ENCODE results near the gene LTN1. TPM values are rescaled to one million over a fixed set of nuclear protein-coding genes. Genes with fewer than 3 reads are reported as not detected.

Gene LTN1
- total RNA-seq, 2 donors from 2014 or later = 33.0 to 42.3 TPM

DNA sequence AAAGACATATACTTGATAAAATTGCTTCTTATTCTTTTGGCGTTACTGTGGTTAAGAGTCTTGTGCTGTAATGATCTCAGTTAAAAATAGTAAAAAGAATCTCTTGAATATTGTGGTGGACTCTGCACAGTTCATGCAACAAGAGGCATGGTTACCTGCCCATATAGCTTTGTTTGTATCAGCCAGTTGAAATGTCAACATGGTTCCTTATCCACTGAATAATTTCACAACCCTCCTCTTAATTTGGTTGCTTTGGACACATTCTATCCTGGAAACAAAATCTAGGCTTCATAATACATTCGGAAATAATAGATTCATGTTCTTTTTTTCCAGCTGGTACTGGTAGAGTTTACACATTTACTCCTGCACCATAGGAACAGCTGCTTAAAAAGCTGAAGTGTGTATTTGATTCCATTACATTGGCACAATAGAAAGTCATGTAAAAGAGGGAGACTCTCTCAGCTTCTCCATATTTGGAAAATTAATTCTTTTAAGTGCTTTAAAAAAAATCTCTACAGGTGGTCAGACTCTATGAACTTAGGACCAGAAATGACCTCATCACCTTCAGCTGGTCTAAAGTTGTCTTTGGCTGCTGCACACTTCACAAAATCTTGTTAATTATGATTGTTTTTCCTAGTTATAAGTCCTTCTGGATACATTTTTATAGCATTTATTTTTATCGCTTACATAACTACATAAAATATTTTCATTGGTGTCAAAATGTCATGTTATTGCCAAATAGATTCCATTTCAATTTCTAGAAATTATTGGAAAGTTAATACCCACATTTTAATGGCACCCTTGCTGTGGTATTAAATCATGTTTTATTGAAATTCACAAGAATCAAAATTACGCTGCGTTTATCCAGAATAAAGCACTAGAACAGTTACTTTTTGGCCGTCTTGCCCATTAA lies 100.2 kb downstream of the LTN1 start:
- H3K4me1 Mint-ChIP-seq = no peaks in the 10 kb centered on the region
- H3K9me3 Mint-ChIP-seq = no peaks in the 10 kb centered on the region
- no peak overlapping the region for H3K4me3 Mint-ChIP-seq
- no peak overlapping the region for H3K27ac Mint-ChIP-seq
- H3K27me3 Mint-ChIP-seq = no peaks in the 10 kb centered on the region
- no peak for ATAC-seq (replicated peaks)
- no peaks in the 10 kb centered on the region for H3K36me3 Mint-ChIP-seq (ENCODE audit: low read depth)

DNA sequence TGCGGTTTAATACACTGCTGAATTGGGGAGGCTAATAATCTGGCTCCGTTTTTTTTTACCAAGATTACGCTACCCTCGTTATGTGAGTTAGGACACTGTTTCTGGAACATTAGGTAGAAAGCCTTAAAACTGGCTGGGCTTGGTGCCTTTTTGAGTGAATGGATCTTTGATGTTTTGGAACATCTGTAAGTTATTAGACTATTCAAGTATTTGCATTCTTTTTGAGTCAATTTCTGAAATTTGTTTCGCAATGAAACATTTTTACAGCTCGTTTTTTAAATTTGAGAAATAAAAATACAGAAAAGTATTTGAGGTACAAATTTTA lies 106.9 kb downstream of the LTN1 start:
- Mint-ChIP-seq H3K27ac (peak overlapping the region; percentile 95), H3K27me3 (no peaks in the 10 kb centered on the region), H3K4me1 (peaks cover 5% of the 10 kb centered on the region), H3K36me3 (ENCODE audit: low read depth) (peaks cover 27% of the 10 kb centered on the region), H3K9me3 (no peaks in the 10 kb centered on the region), H3K4me3 (peak overlapping the region; percentile 88)
- ATAC-seq (replicated peaks) = no peak

DNA sequence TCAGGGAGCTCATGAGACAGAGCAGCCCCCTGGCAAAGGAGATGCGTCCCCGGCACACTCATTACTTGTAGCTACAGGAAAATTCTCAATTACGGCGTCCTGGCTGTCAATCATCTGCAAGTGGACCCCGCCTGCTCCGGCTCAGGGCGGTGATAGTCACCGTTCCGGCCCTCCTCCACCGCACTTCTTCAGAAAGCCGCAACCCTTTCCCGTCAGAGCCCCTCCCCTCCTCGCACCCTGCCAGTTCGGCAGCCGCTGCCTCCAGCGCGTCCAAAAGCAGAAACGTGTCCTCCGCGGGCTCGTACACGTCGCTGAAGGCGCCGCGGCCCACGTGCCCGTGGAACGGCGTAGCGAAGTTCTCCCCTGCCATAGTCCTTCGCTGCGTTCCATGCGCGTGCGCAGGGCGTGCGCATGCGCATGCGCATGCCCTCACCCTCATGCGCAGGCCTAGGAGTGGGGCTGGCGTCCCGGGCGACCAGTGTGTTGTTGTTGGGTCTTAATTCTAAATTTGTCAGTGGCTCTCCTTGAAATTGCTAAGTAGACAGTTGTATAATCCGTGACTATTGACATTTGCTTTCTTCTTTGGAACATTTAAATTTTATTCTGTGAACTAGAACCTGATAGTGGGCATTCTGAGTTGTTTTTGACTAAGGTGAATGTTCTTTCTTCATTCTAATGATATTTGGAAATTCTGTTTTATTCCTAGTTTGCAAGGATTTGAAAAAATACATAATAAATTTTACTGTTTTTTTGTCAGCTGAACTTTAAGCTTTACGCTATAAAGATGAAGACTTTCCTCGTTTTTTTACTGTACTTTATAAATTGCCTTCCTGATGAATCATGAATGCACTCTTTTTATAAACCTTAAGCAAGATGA lies 107.5 kb downstream of the LTN1 start:
- peak overlapping the region; percentile 95 for H3K27ac Mint-ChIP-seq
- peak overlapping the region; percentile 88 for H3K4me3 Mint-ChIP-seq
- peaks cover 5% of the 10 kb centered on the region for H3K4me1 Mint-ChIP-seq
- no peaks in the 10 kb centered on the region for H3K27me3 Mint-ChIP-seq
- no peaks in the 10 kb centered on the region for H3K9me3 Mint-ChIP-seq
- peak; percentile 96 for ATAC-seq (replicated peaks)
- peaks cover 33% of the 10 kb centered on the region for H3K36me3 Mint-ChIP-seq (ENCODE audit: low read depth)

DNA sequence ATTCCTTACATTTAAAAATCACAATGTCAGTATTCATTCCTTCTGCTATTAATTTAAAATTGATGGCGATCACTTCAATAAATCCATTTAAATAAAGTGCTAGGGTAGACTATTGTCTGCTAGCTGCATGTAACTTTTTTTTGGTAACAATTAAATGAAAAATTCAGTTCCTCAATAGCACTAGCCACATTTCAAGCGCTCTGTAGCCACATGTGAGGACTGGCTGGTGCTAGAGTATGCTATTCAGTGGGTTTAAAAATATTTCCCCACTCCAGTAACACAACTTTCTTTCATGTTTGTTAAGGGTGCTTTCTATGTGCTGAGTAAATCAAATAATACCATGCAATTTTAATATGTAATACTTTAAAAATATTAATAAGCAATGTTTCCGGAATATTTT lies 108.2 kb downstream of the LTN1 start:
- ATAC-seq (replicated peaks) = no peak
- peaks cover 5% of the 10 kb centered on the region for H3K4me1 Mint-ChIP-seq
- peak overlapping the region; percentile 95 for H3K27ac Mint-ChIP-seq
- H3K9me3 Mint-ChIP-seq = no peaks in the 10 kb centered on the region
- no peaks in the 10 kb centered on the region for H3K27me3 Mint-ChIP-seq
- peak overlapping the region; percentile 88 for H3K4me3 Mint-ChIP-seq
- H3K36me3 Mint-ChIP-seq (ENCODE audit: low read depth) = peaks cover 36% of the 10 kb centered on the region

DNA sequence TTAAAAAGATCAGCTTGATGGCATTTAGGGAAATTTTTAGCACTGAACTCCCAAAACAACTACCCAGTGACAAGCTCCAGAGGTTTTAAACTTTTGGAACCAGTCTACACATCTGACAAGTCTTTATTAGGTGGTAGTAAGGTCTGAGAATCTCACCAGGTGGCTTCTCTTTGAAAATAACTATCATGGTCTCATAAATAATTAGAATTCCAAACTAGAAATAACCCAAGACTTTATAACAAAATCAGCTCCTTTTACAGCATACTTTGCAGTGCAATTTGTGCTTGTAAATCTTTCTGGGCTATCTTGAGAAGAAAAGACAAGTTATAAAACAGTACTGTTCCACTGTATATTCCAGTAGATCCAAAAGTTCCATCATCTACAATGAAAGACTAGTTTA lies 108.7 kb downstream of the LTN1 start:
- peaks cover 5% of the 10 kb centered on the region for H3K4me1 Mint-ChIP-seq
- no peaks in the 10 kb centered on the region for H3K27me3 Mint-ChIP-seq
- H3K27ac Mint-ChIP-seq = no peak overlapping the region
- H3K4me3 Mint-ChIP-seq = peak overlapping the region; percentile 88
- no peaks in the 10 kb centered on the region for H3K9me3 Mint-ChIP-seq
- H3K36me3 Mint-ChIP-seq (ENCODE audit: low read depth) = peaks cover 36% of the 10 kb centered on the region
- no peak for ATAC-seq (replicated peaks)

DNA sequence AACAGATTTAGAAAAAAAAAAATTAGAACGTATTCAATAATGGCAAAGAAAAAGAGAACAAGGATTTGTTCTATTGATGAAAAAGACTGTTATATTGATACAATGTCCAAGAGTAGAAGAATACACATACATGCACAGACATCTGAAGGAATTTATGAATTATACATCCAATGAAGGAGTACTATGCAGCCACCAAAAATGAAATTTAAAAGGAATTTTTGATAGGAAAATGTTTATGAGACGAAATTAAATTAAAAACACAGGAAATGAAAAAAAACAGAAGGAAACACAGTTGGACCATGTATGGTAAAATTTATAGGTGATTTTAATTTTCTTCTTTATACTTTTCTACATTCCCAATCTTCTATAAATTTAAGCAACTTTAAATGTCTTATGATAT lies 110.3 kb downstream of the LTN1 start:
- ATAC-seq (replicated peaks) = no peak
- Mint-ChIP-seq H3K4me3 (no peak overlapping the region), H3K27ac (no peak overlapping the region), H3K27me3 (no peaks in the 10 kb centered on the region), H3K4me1 (peaks cover 5% of the 10 kb centered on the region), H3K36me3 (ENCODE audit: low read depth) (peaks cover 48% of the 10 kb centered on the region), H3K9me3 (no peaks in the 10 kb centered on the region)

Other genes with a start within 250 kb of the LTN1 start
- gene RWDD2B, start 26.5 kb upstream of the LTN1 start, total RNA-seq = 1 to 10 TPM; 4.9 to 9.7 TPM
- 10 to 100 TPM; 37.8 to 47.6 TPM for gene USP16, start 31.8 kb upstream of the LTN1 start, total RNA-seq
- 100 to 1,000 TPM; 333 to 405 TPM for gene CCT8, start 80.8 kb upstream of the LTN1 start, total RNA-seq
- 1 to 10 TPM; 3.2 to 9.5 TPM for gene MAP3K7CL, start 137.8 kb upstream of the LTN1 start, total RNA-seq

Measured in activated T-helper 17 cell treated with anti-CD3 and anti-CD28 coated beads, Interleukin-2, amount 50 U/mL, for 72 hours (primary cell).